ENCODE data around the gene SOX15.

SOX15 gene

GRCh38 chr17:7551396-7551795 lies 38.5 kb downstream of the SOX15 start:
- ATAC-seq (replicated peaks) = no peak
- Mint-ChIP-seq H3K4me1 (ENCODE audit: low read depth in 2 of 2) (peaks cover 44 to 49% of the 10 kb centered on the region in 2 donors), H3K27me3 (no peaks in the 10 kb centered on the region), H3K9me3 (no peaks in the 10 kb centered on the region), H3K4me3 (no peak overlapping the region), H3K27ac (peak overlapping the region; percentile 1 to 94), H3K36me3 (ENCODE audit: insufficient read depth) (peaks cover 11% of the 10 kb centered on the region)
- no peak for DNase-seq

- Mint-ChIP-seq H3K4me3 (peak overlapping the region; percentile 74 to 87), H3K4me1 (ENCODE audit: low read depth in 2 of 2) (peaks cover 40 to 45% of the 10 kb centered on the region in 2 donors), H3K36me3 (ENCODE audit: insufficient read depth) (peaks cover 10% of the 10 kb centered on the region), H3K27ac (peak overlapping the region; percentile 3 to 94), H3K27me3 (no peaks in the 10 kb centered on the region), H3K9me3 (no peaks in the 10 kb centered on the region)
- DNase-seq (no peak), ATAC-seq (replicated peaks) (no peak)
Measured at GRCh38 chr17:7550344-7550743, 39.5 kb downstream of the SOX15 start.

GRCh38 chr17:7549401-7550055 lies 40.4 kb downstream of the SOX15 start:
- H3K36me3 Mint-ChIP-seq (ENCODE audit: insufficient read depth) = peaks cover 10% of the 10 kb centered on the region
- peak overlapping the region; percentile 74 to 87 for H3K4me3 Mint-ChIP-seq
- peaks cover 35 to 44% of the 10 kb centered on the region in 2 donors for H3K4me1 Mint-ChIP-seq (ENCODE audit: low read depth in 2 of 2)
- no peaks in the 10 kb centered on the region for H3K27me3 Mint-ChIP-seq
- peak in 1 of 3 experiments; percentile 24 for DNase-seq
- peak; percentile 54 for ATAC-seq (replicated peaks)
- H3K27ac Mint-ChIP-seq = peak overlapping the region; percentile 3 to 94
- no peaks in the 10 kb centered on the region for H3K9me3 Mint-ChIP-seq

GRCh38 chr17:7548585-7549400 lies 41.1 kb downstream of the SOX15 start, which contains the start of gene TNFSF12:
TNFSF12 (plus strand) TSS chr17:7549058; CDS start chr17:7549154, 96 bp downstream.
- peaks cover 10% of the 10 kb centered on the region for H3K36me3 Mint-ChIP-seq (ENCODE audit: insufficient read depth)
- H3K27me3 Mint-ChIP-seq = no peaks in the 10 kb centered on the region
- ATAC-seq (replicated peaks) = peak; percentile 59
- no peaks in the 10 kb centered on the region for H3K9me3 Mint-ChIP-seq
- DNase-seq = peak in 2 of 3 experiments; percentile 23 to 27
- H3K27ac Mint-ChIP-seq = peak within 1 kb of the TSS; percentile 91 to 94
- peaks cover 33 to 42% of the 10 kb centered on the region in 2 donors for H3K4me1 Mint-ChIP-seq (ENCODE audit: low read depth in 2 of 2)
- peak within 1 kb of the TSS; percentile 74 to 87 for H3K4me3 Mint-ChIP-seq

GRCh38 chr17:7544911-7545310 lies 45.0 kb downstream of the SOX15 start:
- H3K4me3 Mint-ChIP-seq = no peak overlapping the region
- DNase-seq (no peak), ATAC-seq (replicated peaks) (no peak)
- peaks cover 5% of the 10 kb centered on the region for H3K36me3 Mint-ChIP-seq (ENCODE audit: insufficient read depth)
- H3K27ac Mint-ChIP-seq = no peak overlapping the region
- H3K27me3 Mint-ChIP-seq = no peaks in the 10 kb centered on the region
- H3K4me1 Mint-ChIP-seq (ENCODE audit: low read depth in 2 of 2) = peaks cover 14 to 18% of the 10 kb centered on the region in 2 donors
- H3K9me3 Mint-ChIP-seq = no peaks in the 10 kb centered on the region

GRCh38 chr17:7541074-7541621 lies 48.7 kb downstream of the SOX15 start:
- peaks cover 0 to 9% of the 10 kb centered on the region in 2 donors for H3K27me3 Mint-ChIP-seq
- H3K36me3 Mint-ChIP-seq (ENCODE audit: insufficient read depth) = peaks cover 3% of the 10 kb centered on the region
- ATAC-seq (replicated peaks) (no peak), DNase-seq (no peak)
- H3K4me3 Mint-ChIP-seq = no peak overlapping the region
- H3K27ac Mint-ChIP-seq = no peak overlapping the region
- no peaks in the 10 kb centered on the region for H3K4me1 Mint-ChIP-seq (ENCODE audit: low read depth in 2 of 2)
- H3K9me3 Mint-ChIP-seq = peaks cover 0 to 3% of the 10 kb centered on the region in 2 donors

GRCh38 chr17:7538891-7539545 lies 50.9 kb downstream of the SOX15 start:
- H3K36me3 Mint-ChIP-seq (ENCODE audit: insufficient read depth) = peaks cover 3% of the 10 kb centered on the region
- ATAC-seq (replicated peaks) (no peak), DNase-seq (no peak)
- no peak overlapping the region for H3K4me3 Mint-ChIP-seq
- H3K27me3 Mint-ChIP-seq = peaks cover 0 to 9% of the 10 kb centered on the region in 2 donors
- no peaks in the 10 kb centered on the region for H3K4me1 Mint-ChIP-seq (ENCODE audit: low read depth in 2 of 2)
- no peak overlapping the region for H3K27ac Mint-ChIP-seq
- H3K9me3 Mint-ChIP-seq = peaks cover 0 to 3% of the 10 kb centered on the region in 2 donors
